Smooth muscle cell (in vitro differentiated cells): ENCODE measurements around the gene QRICH2. TPM values are rescaled to one million over a fixed set of nuclear protein-coding genes. Genes with fewer than 3 reads are reported as not detected.
"Not testable (repeated sequence)": the region's sequence is repeated elsewhere in the genome, so short reads cannot be mapped to it uniquely, and the experiment has no call there.

ENCODE experiments used
- DNase-seq: peaks from one replicate; lab custom pipeline; 2025; ENCODE audit not compliant: unreplicated experiment; lab: John Stamatoyannopoulos, UW
- H2AFZ ChIP-seq: fragments of 200-600 bp; sonication (generic); 2 replicates; pipeline ENCODE4 v1.6.0; 2016; ENCODE audit warnings: antibody characterized with exemption, low read depth, mild to moderate bottlenecking
- H3F3A ChIP-seq: fragments of 200-600 bp; sonication (generic); 2 replicates; pipeline ENCODE4 v1.6.0; 2017; ENCODE audit warnings: antibody characterized with exemption, low read depth
- H3K27ac ChIP-seq: fragments of 200-600 bp; sonication (generic); 2 replicates; pipeline ENCODE4 v1.5.1; 2016; ENCODE audit warnings: low read depth, mild to moderate bottlenecking
- H3K27me3 ChIP-seq: fragments of 200-600 bp; sonication (generic); 2 replicates; pipeline ENCODE4 v1.6.1; 2016; ENCODE audit warnings: low read depth, mild to moderate bottlenecking
- H3K36me3 ChIP-seq: fragments of 200-600 bp; sonication (generic); 2 replicates; pipeline ENCODE4 v1.5.1; 2016; ENCODE audit warnings: low read depth
- H3K4me1 ChIP-seq: fragments of 200-600 bp; sonication (generic); 2 replicates; pipeline ENCODE4 v1.5.1; 2016; ENCODE audit warnings: low read depth
- H3K4me2 ChIP-seq: fragments of 200-600 bp; sonication (generic); 2 replicates; pipeline ENCODE4 v1.6.0; 2016; ENCODE audit warnings: mild to moderate bottlenecking
- H3K4me3 ChIP-seq: fragments of 200-600 bp; sonication (generic); 2 replicates; pipeline ENCODE4 v1.5.1; 2016; ENCODE audit warnings: mild to moderate bottlenecking
- H3K79me2 ChIP-seq: fragments of 200-600 bp; sonication (generic); 2 replicates; pipeline ENCODE4 v1.6.0; 2016; ENCODE audit warnings: low read depth, mild to moderate bottlenecking
- H3K9ac ChIP-seq: fragments of 200-600 bp; sonication (generic); 2 replicates; pipeline ENCODE4 v1.6.0; 2016; ENCODE audit warnings: low read depth
- H3K9me3 ChIP-seq: fragments of 200-600 bp; sonication (generic); replicated peaks from 2 replicates; pipeline ENCODE4 v1.5.1; 2016; ENCODE audit warnings: low read depth
- H4K20me1 ChIP-seq: fragments of 200-600 bp; sonication (generic); 2 replicates; pipeline ENCODE4 v1.6.0; 2016; ENCODE audit warnings: low read depth
- WGBS: methylation state at CpG from one replicate; pipeline ENCODE4 v1.1.7; 2016; ENCODE audit warnings: low lambda C conversion rate; 5-methylcytosine and 5-hydroxymethylcytosine counted together
- polyA plus RNA-seq: library from polyadenylated mRNA; unstranded; fragments of >200 nt; fragmentation: Nextera tagmentation; extraction: Ambion mirVana; gene quantifications from 2 replicates; pipeline ENCODE4 v1.2.1, GENCODE V29; 2016
- total RNA-seq: library from RNA; depleted of rRNA; stranded (reverse); fragments of >200 nt; gene quantifications from 2 replicates; pipeline ENCODE4 v1.2.3, GENCODE V29; 2014
- TF ChIP-seq, protein P1 (sequence below): fragments of 200-600 bp; sonication (generic); IDR thresholded peaks from 2 replicates; pipeline ENCODE4 v1.5.1; 2017; ENCODE audit warnings: borderline replicate concordance, mild to moderate bottlenecking, antibody characterized with exemption; ENCODE audit not compliant: insufficient read depth, poor library complexity, severe bottlenecking

Gene QRICH2
- total and polyA plus RNA-seq, 2 experiments from 2014 or later = 1.2 to 1.5 TPM

DNA sequence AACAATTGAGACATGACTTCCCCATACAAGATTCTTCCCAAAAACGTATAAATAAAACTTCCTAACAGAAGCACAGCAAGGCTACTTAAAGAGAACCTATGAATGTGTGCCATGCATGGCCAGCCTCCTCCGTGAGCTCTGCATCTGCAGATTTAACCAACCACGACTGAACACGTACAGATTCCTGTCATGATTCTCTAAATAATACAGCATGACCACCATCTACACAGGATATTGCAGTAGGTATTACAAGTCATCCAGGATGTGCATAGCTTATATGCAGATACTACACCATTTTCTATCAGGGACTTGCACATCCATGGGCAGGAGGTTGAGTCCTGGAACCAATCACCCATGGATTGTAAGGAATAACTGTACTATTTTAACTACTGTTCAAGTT lies 1.4 kb upstream of the QRICH2 start:
- 95% methylated on average over 4 of the region's 4 CpGs for WGBS
- DNase-seq = no peak
- Histone ChIP-seq H3K79me2 (no peaks in the 10 kb centered on the region), H3K27me3 (no peaks in the 10 kb centered on the region), H3K9me3 (no peaks in the 10 kb centered on the region), H3K4me3 (no peak overlapping the region), H3F3A (no peaks in the 10 kb centered on the region), H3K27ac (no peak overlapping the region), H3K9ac (no peak overlapping the region), H3K36me3 (no peaks in the 10 kb centered on the region), H3K4me2 (no peak overlapping the region), H3K4me1 (no peaks in the 10 kb centered on the region), H2AFZ (no peak overlapping the region), H4K20me1 (no peaks in the 10 kb centered on the region)
- TF ChIP-seq, protein P1, sequence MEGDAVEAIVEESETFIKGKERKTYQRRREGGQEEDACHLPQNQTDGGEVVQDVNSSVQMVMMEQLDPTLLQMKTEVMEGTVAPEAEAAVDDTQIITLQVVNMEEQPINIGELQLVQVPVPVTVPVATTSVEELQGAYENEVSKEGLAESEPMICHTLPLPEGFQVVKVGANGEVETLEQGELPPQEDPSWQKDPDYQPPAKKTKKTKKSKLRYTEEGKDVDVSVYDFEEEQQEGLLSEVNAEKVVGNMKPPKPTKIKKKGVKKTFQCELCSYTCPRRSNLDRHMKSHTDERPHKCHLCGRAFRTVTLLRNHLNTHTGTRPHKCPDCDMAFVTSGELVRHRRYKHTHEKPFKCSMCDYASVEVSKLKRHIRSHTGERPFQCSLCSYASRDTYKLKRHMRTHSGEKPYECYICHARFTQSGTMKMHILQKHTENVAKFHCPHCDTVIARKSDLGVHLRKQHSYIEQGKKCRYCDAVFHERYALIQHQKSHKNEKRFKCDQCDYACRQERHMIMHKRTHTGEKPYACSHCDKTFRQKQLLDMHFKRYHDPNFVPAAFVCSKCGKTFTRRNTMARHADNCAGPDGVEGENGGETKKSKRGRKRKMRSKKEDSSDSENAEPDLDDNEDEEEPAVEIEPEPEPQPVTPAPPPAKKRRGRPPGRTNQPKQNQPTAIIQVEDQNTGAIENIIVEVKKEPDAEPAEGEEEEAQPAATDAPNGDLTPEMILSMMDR = no peak

DNA sequence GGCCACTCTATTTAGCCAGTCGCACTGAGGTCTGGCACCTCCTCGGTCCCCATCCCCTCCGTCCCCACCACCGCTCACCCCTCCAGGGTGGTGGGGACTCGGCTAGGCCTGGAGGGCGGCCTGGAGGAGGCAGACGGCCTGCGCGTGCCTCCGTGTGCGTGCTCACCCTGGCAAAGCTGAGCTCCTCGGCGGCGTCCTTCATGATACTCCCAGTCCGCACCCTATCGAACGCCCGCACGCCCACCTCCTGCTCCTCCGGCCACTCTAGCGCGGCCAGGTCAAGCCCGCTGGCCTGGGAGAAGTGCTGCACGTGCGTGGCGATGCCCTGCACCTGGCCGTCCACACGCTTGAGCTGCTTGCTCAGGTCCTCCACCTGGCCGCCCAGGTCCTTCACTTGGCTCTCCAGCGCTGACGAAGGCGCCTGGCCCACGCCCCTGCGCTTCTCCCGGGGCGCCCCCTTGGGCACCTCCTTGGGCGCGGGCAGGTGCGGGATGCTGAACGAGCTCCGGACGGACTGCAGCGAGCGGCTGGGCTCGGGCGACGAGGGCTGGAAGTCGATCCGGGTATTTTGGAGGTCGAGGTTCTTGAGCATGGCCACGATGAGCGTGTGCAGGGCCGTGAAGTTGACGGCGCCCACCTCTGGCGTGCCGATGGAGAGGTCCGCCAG lies 644 bp downstream of the QRICH2 start:
- Histone ChIP-seq H4K20me1 (no peaks in the 10 kb centered on the region), H3K36me3 (no peaks in the 10 kb centered on the region), H3K4me2 (no peak overlapping the region), H3K9ac (no peak overlapping the region), H3K4me1 (no peaks in the 10 kb centered on the region), H3F3A (no peaks in the 10 kb centered on the region), H3K27ac (no peak overlapping the region), H3K27me3 (no peaks in the 10 kb centered on the region), H3K9me3 (no peaks in the 10 kb centered on the region), H3K79me2 (no peaks in the 10 kb centered on the region), H3K4me3 (no peak overlapping the region), H2AFZ (no peak overlapping the region)
- no peak for DNase-seq
- TF ChIP-seq, protein P1 = no peak
- 98% methylated on average over 53 of the region's 58 CpGs for WGBS

DNA sequence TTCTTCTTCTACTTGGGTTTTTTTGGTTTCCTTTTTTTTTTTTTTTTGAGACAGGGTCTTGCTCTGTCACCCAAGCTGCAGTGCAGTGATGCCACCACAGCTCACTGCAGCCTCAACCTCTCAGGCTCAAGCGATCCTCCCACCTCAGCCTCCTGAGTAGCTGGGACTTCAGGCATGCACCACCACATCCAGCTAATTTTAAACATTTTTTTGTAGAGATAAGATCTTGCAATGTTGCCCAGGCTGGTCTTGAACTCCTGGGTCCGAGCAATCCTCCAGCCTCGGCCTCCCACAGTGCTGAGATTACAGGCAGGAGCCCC lies 3.0 kb downstream of the QRICH2 start:
- not testable (repeated sequence) for H3K4me2 ChIP-seq, H3K27me3 ChIP-seq, H3K4me3 ChIP-seq, H4K20me1 ChIP-seq, H3K9me3 ChIP-seq, H3K9ac ChIP-seq, H3K27ac ChIP-seq, H2AFZ ChIP-seq, H3F3A ChIP-seq, DNase-seq, H3K4me1 ChIP-seq, H3K79me2 ChIP-seq, H3K36me3 ChIP-seq
- WGBS = 93% methylated on average over 3 of the region's 3 CpGs

DNA sequence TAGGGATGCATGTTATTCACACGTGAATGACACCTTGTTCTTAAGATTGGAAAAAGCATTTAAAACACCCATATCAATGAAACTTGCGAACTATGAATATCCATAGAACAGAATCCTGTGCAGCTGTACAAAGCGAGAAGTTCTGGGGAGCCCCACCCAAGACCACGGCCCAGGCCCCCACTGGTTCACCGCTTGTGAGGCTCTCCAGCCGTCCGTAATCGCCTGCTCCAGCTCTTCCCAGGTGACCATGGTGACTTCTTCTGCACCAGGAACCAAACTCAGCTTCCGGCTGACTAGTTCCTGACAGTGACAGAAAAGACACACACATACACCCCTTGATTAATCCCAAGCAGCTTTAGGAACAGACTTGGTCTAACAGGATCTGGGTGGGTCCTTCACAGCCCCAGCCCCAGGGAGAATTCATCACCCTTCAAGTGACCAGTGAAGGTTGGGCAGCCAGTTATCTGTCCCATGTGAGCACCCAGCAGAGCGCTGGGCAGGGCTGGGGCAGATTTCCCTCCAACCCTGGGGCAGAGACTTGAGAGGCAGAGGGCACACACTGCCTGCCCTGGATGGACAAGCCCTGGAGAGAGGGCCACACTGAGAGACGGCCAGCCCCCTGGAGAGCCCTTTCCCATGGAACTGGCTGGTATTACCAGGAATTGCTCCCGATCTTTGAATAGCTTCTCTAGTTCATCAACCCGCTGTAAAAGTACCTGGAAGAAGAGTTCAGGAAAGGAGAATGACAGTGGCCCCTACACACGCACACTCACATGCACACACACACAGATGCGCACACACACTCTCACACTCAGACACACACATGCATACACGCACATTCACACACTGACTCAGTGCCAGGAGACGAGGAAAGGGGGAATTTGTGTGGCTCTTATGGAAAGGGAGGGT lies 3.6 kb downstream of the QRICH2 start:
- no peaks in the 10 kb centered on the region for H3K36me3 ChIP-seq
- no peaks in the 10 kb centered on the region for H3K9me3 ChIP-seq
- no peak overlapping the region for H3K4me2 ChIP-seq
- no peak for DNase-seq
- no peak overlapping the region for H2AFZ ChIP-seq
- H3K4me3 ChIP-seq = no peak overlapping the region
- H4K20me1 ChIP-seq = no peaks in the 10 kb centered on the region
- no peaks in the 10 kb centered on the region for H3K27me3 ChIP-seq
- TF ChIP-seq, protein P1 = no peak
- WGBS = 97% methylated on average over 17 of the region's 17 CpGs
- no peaks in the 10 kb centered on the region for H3F3A ChIP-seq
- no peak overlapping the region for H3K9ac ChIP-seq
- H3K27ac ChIP-seq = no peak overlapping the region
- H3K4me1 ChIP-seq = no peaks in the 10 kb centered on the region
- H3K79me2 ChIP-seq = no peaks in the 10 kb centered on the region
